Colonic mucosa (tissue), 4 donors: Measurements from ENCODE around the gene TMEM175. TPM values are rescaled to one million over a fixed set of nuclear protein-coding genes. Genes with fewer than 3 reads are reported as not detected.

Experiments
- DNase-seq: peaks from one replicate; pipeline ENCODE4 v3.0.0-alpha.2; 2020
- H3K27ac ChIP-seq: fragments of 200-600 bp; one replicate; pipeline ENCODE4 v1.8.0; 2021
- H3K27me3 ChIP-seq: fragments of 200-600 bp; one replicate; pipeline ENCODE4 v1.8.0; 2021
- H3K36me3 ChIP-seq: fragments of 200-600 bp; one replicate; pipeline ENCODE4 v1.8.0; 2021
- H3K4me1 ChIP-seq: fragments of 200-600 bp; one replicate; pipeline ENCODE4 v1.8.0; 2021; ENCODE audit warnings: mild to moderate bottlenecking
- H3K4me3 ChIP-seq: fragments of 200-600 bp; one replicate; pipeline ENCODE4 v1.8.0; 2021
- H3K9ac ChIP-seq, 2 donors: one replicate each; pipeline ENCODE4 v1.7.0; 2013; ENCODE audit warnings: control low read depth in 2 of 2, low read depth in 2 of 2, low read length in 2 of 2
- H3K9me3 ChIP-seq: fragments of 200-600 bp; one replicate; pipeline ENCODE4 v1.8.0; 2021
- CTCF ChIP-seq: fragments of 200-600 bp; IDR thresholded peaks from one replicate; pipeline ENCODE4 v1.8.0; 2022; ENCODE audit warnings: antibody characterized with exemption, mild to moderate bottlenecking
- intact Hi-C: fragments of 100-400 bp; cut with DNase I; formaldehyde crosslinking; loops from one replicate; pipeline ENCODE4 v1.14.1; 2022
- total RNA-seq, 2 donors: library from RNA; stranded (reverse); fragmentation: NEBNext Ultra II Directional in 1 of 2; extraction: Animal tissue kit (Norgen Biotek cat#: 25700) in 1 of 2; gene quantifications; one replicate each; pipeline ENCODE4 v1.2.1, GENCODE V29; 2021
- donor health status: healthy.
- donor health status: DM: no; HTN: no; CAD: no.
- donor health status: DM: no; HTN: no; CAD: no.

The TMEM175 gene
- total RNA-seq, 2 donors from 2014 or later, result 17.7 to 30.2 TPM

DNA sequence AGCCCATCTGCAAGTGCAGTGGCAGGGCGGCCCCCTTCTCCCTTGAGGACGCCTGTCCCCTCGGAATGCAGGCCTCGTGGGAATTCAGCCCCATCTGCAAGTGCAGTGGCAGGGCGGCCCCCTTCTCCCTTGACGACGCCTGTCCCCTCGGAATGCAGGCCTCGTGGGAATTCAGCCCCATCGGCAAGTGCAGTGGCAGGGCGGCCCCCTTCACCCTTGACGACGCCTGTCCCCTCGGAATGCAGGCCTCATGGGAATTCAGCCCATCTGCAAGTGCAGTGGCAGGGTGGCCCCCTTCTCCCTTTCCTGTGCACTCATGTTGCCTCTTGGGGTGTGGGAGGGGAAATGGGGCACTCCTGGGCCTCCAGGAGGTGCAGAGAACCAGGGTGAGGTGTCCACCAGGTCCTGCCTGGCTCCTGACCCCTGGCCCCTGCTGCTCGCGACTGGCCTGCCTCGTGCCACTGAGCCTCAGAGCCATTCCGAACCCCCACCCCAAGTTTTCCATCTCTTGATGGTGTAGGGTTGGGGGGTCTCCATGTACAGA, 67.7 kb downstream of the TMEM175 start:
- intact Hi-C loops, result no loop called here
- peaks cover 69% of the 10 kb centered on the region for H3K27me3 ChIP-seq
- DNase-seq, result no peak

DNA sequence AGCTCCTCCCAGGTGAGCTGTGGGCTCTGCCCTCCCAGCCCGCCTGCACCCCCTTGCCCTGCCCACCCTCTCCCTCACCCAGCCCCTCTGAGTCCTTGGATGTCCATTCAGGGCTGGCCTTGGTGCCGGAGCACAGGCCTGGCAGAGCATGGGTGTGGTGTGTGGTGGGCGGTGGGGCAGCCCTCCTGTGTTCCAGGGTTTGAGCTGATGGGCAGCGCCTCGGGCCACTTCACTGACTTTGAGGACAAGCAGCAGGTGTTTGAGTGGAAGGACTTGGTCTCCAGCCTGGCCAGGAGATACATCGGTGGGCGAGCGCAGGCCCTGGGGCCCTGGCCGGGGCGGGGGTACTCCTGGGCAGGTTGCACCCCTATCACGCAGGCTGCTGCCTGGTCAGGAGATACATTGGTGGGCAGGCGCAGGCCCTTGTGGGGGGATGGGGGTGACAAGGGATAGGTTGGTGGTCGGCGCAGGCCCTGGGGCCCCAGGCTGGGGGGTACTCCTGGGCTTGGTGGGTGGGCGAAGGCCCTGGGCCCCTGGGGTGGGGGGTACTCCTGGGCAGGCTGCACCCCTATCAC, 68.5 kb downstream of the TMEM175 start:
- Histone ChIP-seq H3K4me3 (no peak overlapping the region), H3K27ac (no peak overlapping the region), H3K9me3 (no peaks in the 10 kb centered on the region), H3K27me3 (peaks cover 77% of the 10 kb centered on the region), H3K4me1 (peaks cover 18% of the 10 kb centered on the region), H3K9ac (no peak overlapping the region), H3K36me3 (no peaks in the 10 kb centered on the region)
- DNase-seq, result no peak
- no peak for TF ChIP-seq CTCF
- intact Hi-C loops, result no loop called here

More for the DNA sequence above, 67.7 kb downstream of the TMEM175 start:
- H3K9ac ChIP-seq, result no peak overlapping the region
- peaks cover 18% of the 10 kb centered on the region for H3K4me1 ChIP-seq
- H3K36me3 ChIP-seq, result no peaks in the 10 kb centered on the region
- no peak for TF ChIP-seq CTCF
- no peak overlapping the region for H3K27ac ChIP-seq
- no peak overlapping the region for H3K4me3 ChIP-seq
- H3K9me3 ChIP-seq, result no peaks in the 10 kb centered on the region

DNA sequence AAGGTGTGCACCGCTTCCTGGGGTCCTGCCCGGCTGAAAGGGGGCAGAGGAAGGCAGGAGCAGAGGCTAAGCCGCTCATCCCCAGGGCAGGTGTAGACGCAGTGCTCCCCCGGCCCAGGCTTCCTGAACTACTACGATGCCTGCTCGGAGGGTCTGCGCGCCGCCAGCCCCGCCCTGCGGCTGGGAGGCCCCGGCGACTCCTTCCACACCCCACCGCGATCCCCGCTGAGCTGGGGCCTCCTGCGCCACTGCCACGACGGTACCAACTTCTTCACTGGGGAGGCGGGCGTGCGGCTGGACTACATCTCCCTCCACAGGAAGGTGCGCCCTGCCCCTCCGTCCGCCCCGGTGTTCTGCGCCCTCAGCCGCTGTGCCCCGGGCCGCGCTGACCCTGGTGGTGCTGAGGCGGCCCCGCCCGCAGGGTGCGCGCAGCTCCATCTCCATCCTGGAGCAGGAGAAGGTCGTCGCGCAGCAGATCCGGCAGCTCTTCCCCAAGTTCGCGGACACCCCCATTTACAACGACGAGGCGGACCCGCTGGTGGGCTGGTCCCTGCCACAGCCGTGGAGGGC, 69.4 kb downstream of the TMEM175 start:
- no peak for DNase-seq
- no peaks in the 10 kb centered on the region for H3K9me3 ChIP-seq
- H3K9ac ChIP-seq, result no peak overlapping the region
- peaks cover 75% of the 10 kb centered on the region for H3K27me3 ChIP-seq
- peaks cover 15% of the 10 kb centered on the region for H3K4me1 ChIP-seq
- H3K27ac ChIP-seq, result no peak overlapping the region
- H3K36me3 ChIP-seq, result no peaks in the 10 kb centered on the region
- no peak overlapping the region for H3K4me3 ChIP-seq
- no peak for TF ChIP-seq CTCF
- intact Hi-C loops, result no loop called here

- DNase-seq, result no peak
- Histone ChIP-seq H3K9ac (no peak overlapping the region), H3K9me3 (no peaks in the 10 kb centered on the region)
These were observed 69.9 kb downstream of the TMEM175 start for GRCh38 chr4:1002131-1002630.

More at GRCh38 chr4:1002131-1002630, 69.9 kb downstream of the TMEM175 start:
- Histone ChIP-seq H3K4me3 (no peak overlapping the region), H3K27ac (no peak overlapping the region), H3K27me3 (peaks cover 70% of the 10 kb centered on the region), H3K4me1 (peaks cover 15% of the 10 kb centered on the region), H3K36me3 (no peaks in the 10 kb centered on the region)
- intact Hi-C loops, result no loop called here
- no peak for TF ChIP-seq CTCF
